GM18873 (cell line): ENCODE measurements around the gene MTX1.
A peak's percentile ranks its signal among the peaks of the same experiment; 100 is the strongest.
"Not testable (repeated sequence)": the region's sequence is repeated elsewhere in the genome, so short reads cannot be mapped to it uniquely, and the experiment has no call there.

Source experiments
- ATAC-seq: cut with Tn5 transposase; IDR thresholded peaks from one replicate; pipeline ENCODE4 v1.9.1; 2021; ENCODE audit warnings: mild to moderate bottlenecking, moderate library complexity, moderate number of reproducible peaks; ENCODE audit not compliant: unreplicated experiment, low FRiP score

The MTX1 gene

GRCh38 chr1:155232001-155232978 lies 23.8 kb downstream of the MTX1 start:
- ATAC-seq: not testable (repeated sequence)

GRCh38 chr1:155233502-155233901 lies 25.0 kb downstream of the MTX1 start:
- ATAC-seq: not testable (repeated sequence)

- ATAC-seq: not testable (repeated sequence)
Observed at GRCh38 chr1:155235375-155235774, 26.9 kb downstream of the MTX1 start.

GRCh38 chr1:155236451-155236850 lies 28.0 kb downstream of the MTX1 start:
- no peak for ATAC-seq

- no peak for ATAC-seq
Observed at GRCh38 chr1:155241069-155241679, 32.7 kb downstream of the MTX1 start.

- ATAC-seq: no peak
Observed at GRCh38 chr1:155241841-155242264, 33.4 kb downstream of the MTX1 start.

GRCh38 chr1:155242805-155243358 lies 34.4 kb downstream of the MTX1 start:
- no peak for ATAC-seq

- ATAC-seq: peak; percentile 80
Observed at GRCh38 chr1:155244368-155245162, 36.1 kb downstream of the MTX1 start.

- no peak for ATAC-seq
Observed at GRCh38 chr1:155245163-155245524, 36.6 kb downstream of the MTX1 start.

- not testable (repeated sequence) for ATAC-seq
Observed at GRCh38 chr1:155246796-155247195, 38.3 kb downstream of the MTX1 start.

GRCh38 chr1:155247667-155248553 lies 39.4 kb downstream of the MTX1 start:
- no peak for ATAC-seq

GRCh38 chr1:155250246-155250632 lies 41.7 kb downstream of the MTX1 start:
- ATAC-seq: peak; percentile 12

GRCh38 chr1:155250633-155251449 lies 42.3 kb downstream of the MTX1 start:
- peak; percentile 72 for ATAC-seq

GRCh38 chr1:155251566-155251965 lies 43.1 kb downstream of the MTX1 start:
- ATAC-seq: no peak

- no peak for ATAC-seq
Observed at GRCh38 chr1:155253208-155253607, 44.7 kb downstream of the MTX1 start.

- ATAC-seq: no peak
Observed at GRCh38 chr1:155253797-155254196, 45.3 kb downstream of the MTX1 start.

- no peak for ATAC-seq
Observed at GRCh38 chr1:155254228-155254713, 45.8 kb downstream of the MTX1 start.

- ATAC-seq: no peak
Observed at GRCh38 chr1:155254714-155255242, 46.3 kb downstream of the MTX1 start.
